ENCODE results near the gene CEP72.
"Not testable (repeated sequence)": the region's sequence is repeated elsewhere in the genome, so short reads cannot be mapped to it uniquely, and the experiment has no call there.

The CEP72 gene

GRCh38 chr5:572398-573019 is 39.6 kb upstream of the CEP72 start:
- H3K4me1 ChIP-seq (ENCODE audit: control insufficient read depth, insufficient read depth, low read length) = no peaks in the 10 kb centered on the region
- no peaks in the 10 kb centered on the region for H3K9me3 ChIP-seq (ENCODE audit: control insufficient read depth, low read length)
- H3K36me3 ChIP-seq (ENCODE audit: control insufficient read depth, insufficient read depth, low read length) = no peaks in the 10 kb centered on the region
- H3K9ac ChIP-seq (ENCODE audit: low read length) = no peak overlapping the region
- H3K27me3 ChIP-seq (ENCODE audit: control insufficient read depth, insufficient read depth, low read length) = peaks cover 49% of the 10 kb centered on the region
- H3K4me3 ChIP-seq (ENCODE audit: low read length) = no peak overlapping the region

DNA sequence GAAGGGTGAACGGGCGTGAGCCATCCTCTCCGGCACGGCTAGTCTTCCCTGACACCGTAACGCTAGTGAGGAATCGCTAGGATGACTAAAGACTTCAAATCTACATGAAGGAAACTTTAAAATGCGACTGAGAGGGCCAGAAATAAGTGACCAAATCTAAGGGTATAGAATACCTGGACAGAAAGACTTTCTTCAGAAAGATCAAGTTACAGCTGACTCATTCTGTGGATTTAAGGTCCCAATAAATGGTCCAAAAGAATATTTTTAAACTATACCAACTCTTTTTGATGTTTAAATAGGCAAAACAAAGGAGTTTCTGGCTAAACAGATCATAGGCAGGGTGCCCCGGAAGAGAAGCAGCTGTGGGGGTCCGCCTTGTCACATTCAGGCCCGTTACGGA is 38.9 kb upstream of the CEP72 start:
- Histone ChIP-seq H3K27me3 (ENCODE audit: control insufficient read depth, insufficient read depth, low read length) (peaks cover 42% of the 10 kb centered on the region), H3K9ac (ENCODE audit: low read length) (no peak overlapping the region), H3K4me1 (ENCODE audit: control insufficient read depth, insufficient read depth, low read length) (no peaks in the 10 kb centered on the region), H3K9me3 (ENCODE audit: control insufficient read depth, low read length) (no peaks in the 10 kb centered on the region), H3K4me3 (ENCODE audit: low read length) (no peak overlapping the region), H3K36me3 (ENCODE audit: control insufficient read depth, insufficient read depth, low read length) (no peaks in the 10 kb centered on the region)

DNA sequence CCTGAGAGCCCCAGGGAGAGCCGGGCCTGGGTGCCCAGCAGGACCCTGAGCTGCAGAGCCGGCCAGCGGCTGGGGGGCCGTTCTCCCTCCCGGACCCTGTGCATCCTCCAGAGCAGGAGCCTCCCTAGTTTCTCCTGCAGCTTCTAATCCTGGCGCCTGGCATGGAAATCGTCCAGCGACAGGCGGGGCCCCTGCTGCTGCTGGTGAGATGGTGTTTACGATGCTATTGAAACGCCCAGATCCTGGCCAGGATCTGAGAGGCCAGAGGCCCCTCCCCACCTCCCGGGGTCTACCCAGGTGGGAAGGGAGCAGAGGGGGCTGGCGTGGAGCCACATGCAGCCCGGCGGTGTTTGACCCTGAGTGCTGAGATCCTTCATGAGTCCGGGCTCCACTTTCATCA is 38.2 kb upstream of the CEP72 start:
- no peak overlapping the region for H3K4me3 ChIP-seq (ENCODE audit: low read length)
- peaks cover 34% of the 10 kb centered on the region for H3K27me3 ChIP-seq (ENCODE audit: control insufficient read depth, insufficient read depth, low read length)
- no peaks in the 10 kb centered on the region for H3K9me3 ChIP-seq (ENCODE audit: control insufficient read depth, low read length)
- H3K9ac ChIP-seq (ENCODE audit: low read length) = no peak overlapping the region
- no peaks in the 10 kb centered on the region for H3K36me3 ChIP-seq (ENCODE audit: control insufficient read depth, insufficient read depth, low read length)
- no peaks in the 10 kb centered on the region for H3K4me1 ChIP-seq (ENCODE audit: control insufficient read depth, insufficient read depth, low read length)

DNA sequence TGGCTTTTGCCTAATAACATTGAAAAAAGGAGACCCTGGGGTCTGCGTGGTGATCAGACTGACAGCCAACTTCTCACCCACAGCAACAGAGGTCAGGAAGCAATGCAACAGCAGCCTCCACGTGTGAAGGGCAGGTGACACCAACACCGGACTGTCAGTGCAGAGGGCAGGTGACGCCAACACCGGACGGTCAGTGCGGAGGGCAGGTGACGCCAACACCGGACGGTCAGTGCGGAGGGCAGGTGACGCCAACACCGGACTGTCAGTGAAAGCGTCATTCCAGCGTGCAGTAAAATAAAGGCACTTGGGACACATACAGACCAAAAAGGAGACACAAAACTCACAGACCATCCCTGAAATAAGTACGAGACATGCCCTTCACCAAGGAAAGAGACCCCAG is 37.2 kb upstream of the CEP72 start:
- Histone ChIP-seq H3K9me3 (ENCODE audit: control insufficient read depth, low read length) (no peaks in the 10 kb centered on the region), H3K9ac (ENCODE audit: low read length) (no peak overlapping the region), H3K36me3 (ENCODE audit: control insufficient read depth, insufficient read depth, low read length) (no peaks in the 10 kb centered on the region), H3K27me3 (ENCODE audit: control insufficient read depth, insufficient read depth, low read length) (peaks cover 32% of the 10 kb centered on the region), H3K4me1 (ENCODE audit: control insufficient read depth, insufficient read depth, low read length) (no peaks in the 10 kb centered on the region), H3K4me3 (ENCODE audit: low read length) (no peak overlapping the region)

DNA sequence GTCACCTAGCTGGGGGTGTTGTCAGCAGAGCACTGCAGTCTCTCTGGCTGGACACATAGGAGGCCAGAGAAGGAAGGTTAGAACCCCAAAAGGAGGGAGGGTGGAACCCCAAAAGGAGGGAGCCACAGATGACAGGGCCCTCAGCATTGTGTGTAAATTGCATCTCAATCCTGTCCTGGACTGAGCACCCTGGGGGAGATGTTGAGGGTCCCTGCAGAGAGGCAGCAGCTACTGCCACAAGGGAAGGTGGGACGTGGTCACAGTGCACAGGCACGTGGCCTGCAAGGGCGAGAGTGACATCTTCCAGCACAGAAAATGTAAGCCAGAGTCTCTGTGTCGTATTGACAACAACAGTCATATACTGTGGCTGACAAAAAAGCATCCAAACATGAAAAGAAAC is 36.5 kb upstream of the CEP72 start:
- Histone ChIP-seq H3K36me3 (ENCODE audit: control insufficient read depth, insufficient read depth, low read length) (no peaks in the 10 kb centered on the region), H3K4me1 (ENCODE audit: control insufficient read depth, insufficient read depth, low read length) (no peaks in the 10 kb centered on the region), H3K27me3 (ENCODE audit: control insufficient read depth, insufficient read depth, low read length) (peaks cover 25% of the 10 kb centered on the region), H3K4me3 (ENCODE audit: low read length) (no peak overlapping the region), H3K9me3 (ENCODE audit: control insufficient read depth, low read length) (no peaks in the 10 kb centered on the region), H3K9ac (ENCODE audit: low read length) (no peak overlapping the region)

- peaks cover 19% of the 10 kb centered on the region for H3K27me3 ChIP-seq (ENCODE audit: control insufficient read depth, insufficient read depth, low read length)
- H3K4me3 ChIP-seq (ENCODE audit: low read length); H3K4me1 ChIP-seq (ENCODE audit: control insufficient read depth, insufficient read depth, low read length): not testable (repeated sequence)
Measured at GRCh38 chr5:577214-577613, 34.9 kb upstream of the CEP72 start.

DNA sequence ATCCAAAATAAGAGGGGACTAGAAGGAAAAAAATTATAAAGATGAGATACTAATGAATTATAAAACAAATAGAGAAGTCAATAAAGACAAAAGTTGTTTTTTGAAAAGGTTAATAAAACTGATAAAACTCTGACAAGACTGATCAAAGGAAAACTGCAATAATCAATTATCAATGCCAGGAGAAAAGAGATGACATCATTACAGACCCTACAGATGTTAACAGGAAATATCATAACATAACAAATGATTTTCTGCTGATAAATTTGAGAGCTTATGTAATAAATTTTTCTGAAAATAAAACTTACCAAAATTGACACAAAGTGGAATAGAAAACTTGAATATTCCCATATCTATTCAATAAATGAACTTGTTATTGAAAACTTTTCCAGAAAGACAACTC is 34.3 kb upstream of the CEP72 start:
- Histone ChIP-seq H3K9me3 (ENCODE audit: control insufficient read depth, low read length) (no peaks in the 10 kb centered on the region), H3K4me3 (ENCODE audit: low read length) (no peak overlapping the region), H3K36me3 (ENCODE audit: control insufficient read depth, insufficient read depth, low read length) (no peaks in the 10 kb centered on the region), H3K4me1 (ENCODE audit: control insufficient read depth, insufficient read depth, low read length) (no peaks in the 10 kb centered on the region), H3K9ac (ENCODE audit: low read length) (no peak overlapping the region), H3K27me3 (ENCODE audit: control insufficient read depth, insufficient read depth, low read length) (peaks cover 19% of the 10 kb centered on the region)

More at GRCh38 chr5:577214-577613, 34.9 kb upstream of the CEP72 start:
- not testable (repeated sequence) for H3K9ac ChIP-seq (ENCODE audit: low read length); H3K36me3 ChIP-seq (ENCODE audit: control insufficient read depth, insufficient read depth, low read length); H3K9me3 ChIP-seq (ENCODE audit: control insufficient read depth, low read length)

- no peaks in the 10 kb centered on the region for H3K9me3 ChIP-seq (ENCODE audit: control insufficient read depth, low read length)
- no peak overlapping the region for H3K9ac ChIP-seq (ENCODE audit: low read length)
- H3K4me1 ChIP-seq (ENCODE audit: control insufficient read depth, insufficient read depth, low read length) = no peaks in the 10 kb centered on the region
- no peak overlapping the region for H3K4me3 ChIP-seq (ENCODE audit: low read length)
- H3K36me3 ChIP-seq (ENCODE audit: control insufficient read depth, insufficient read depth, low read length) = no peaks in the 10 kb centered on the region
- H3K27me3 ChIP-seq (ENCODE audit: control insufficient read depth, insufficient read depth, low read length) = peaks cover 16% of the 10 kb centered on the region
Measured at GRCh38 chr5:579211-579610, 32.9 kb upstream of the CEP72 start.

DNA sequence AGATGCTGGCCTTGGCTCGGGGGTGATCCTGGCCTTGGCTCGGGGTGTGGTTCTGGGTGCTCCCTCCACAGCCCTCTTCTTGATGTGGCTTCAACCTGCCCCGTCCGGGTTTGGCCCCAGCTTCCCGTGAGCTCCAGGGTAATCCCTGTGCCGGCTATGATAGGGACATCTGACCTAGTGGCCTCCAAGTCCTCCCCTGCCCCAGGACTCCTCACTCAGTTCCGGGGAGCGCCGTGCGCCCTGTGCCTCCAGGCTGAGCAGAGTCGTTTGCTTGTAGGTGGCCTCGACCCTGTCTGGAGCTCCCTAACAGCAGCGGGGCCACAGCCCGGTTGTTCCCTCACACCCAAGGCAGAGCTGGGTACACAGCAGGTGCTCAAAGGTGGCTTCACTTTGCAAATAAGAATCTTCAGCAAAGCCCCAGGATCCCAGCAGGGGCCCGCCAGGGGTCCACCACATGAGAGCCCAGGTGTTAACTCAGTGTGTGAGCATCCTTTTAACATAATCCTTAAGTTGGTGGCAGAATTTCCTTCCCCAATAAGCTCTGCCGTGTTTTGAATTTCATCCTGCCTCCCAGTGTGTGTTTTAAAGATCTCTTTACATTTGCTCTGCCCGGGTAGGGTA is 32.3 kb upstream of the CEP72 start:
- H3K27me3 ChIP-seq (ENCODE audit: control insufficient read depth, insufficient read depth, low read length) = peaks cover 16% of the 10 kb centered on the region
- H3K4me3 ChIP-seq (ENCODE audit: low read length) = no peak overlapping the region

DNA sequence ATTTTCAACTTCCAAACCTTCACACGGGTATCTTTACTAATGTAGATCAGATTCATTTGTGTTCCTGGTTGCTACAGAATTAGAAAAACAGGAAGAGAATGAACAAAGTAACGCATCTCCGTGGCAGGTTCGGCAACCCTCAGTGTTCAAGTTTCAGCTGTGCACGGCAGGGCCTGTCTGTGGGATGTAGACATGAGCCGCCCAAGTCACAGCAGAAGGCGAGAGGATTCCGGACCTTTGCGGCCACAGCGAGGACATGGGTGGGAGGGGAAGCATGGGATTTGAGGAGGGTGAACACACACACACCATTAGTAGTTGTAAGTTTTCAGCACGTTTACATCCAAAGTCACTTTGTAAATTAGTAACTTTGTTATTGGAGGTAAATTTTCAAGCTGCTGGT is 31.7 kb upstream of the CEP72 start:
- Histone ChIP-seq H3K36me3 (ENCODE audit: control insufficient read depth, insufficient read depth, low read length) (no peaks in the 10 kb centered on the region), H3K27me3 (ENCODE audit: control insufficient read depth, insufficient read depth, low read length) (peaks cover 16% of the 10 kb centered on the region), H3K4me1 (ENCODE audit: control insufficient read depth, insufficient read depth, low read length) (no peaks in the 10 kb centered on the region), H3K4me3 (ENCODE audit: low read length) (no peak overlapping the region), H3K9me3 (ENCODE audit: control insufficient read depth, low read length) (no peaks in the 10 kb centered on the region), H3K9ac (ENCODE audit: low read length) (no peak overlapping the region)

More for the DNA sequence above, 32.3 kb upstream of the CEP72 start:
- Histone ChIP-seq H3K9ac (ENCODE audit: low read length) (no peak overlapping the region), H3K36me3 (ENCODE audit: control insufficient read depth, insufficient read depth, low read length) (no peaks in the 10 kb centered on the region), H3K9me3 (ENCODE audit: control insufficient read depth, low read length) (no peaks in the 10 kb centered on the region), H3K4me1 (ENCODE audit: control insufficient read depth, insufficient read depth, low read length) (no peaks in the 10 kb centered on the region)

DNA sequence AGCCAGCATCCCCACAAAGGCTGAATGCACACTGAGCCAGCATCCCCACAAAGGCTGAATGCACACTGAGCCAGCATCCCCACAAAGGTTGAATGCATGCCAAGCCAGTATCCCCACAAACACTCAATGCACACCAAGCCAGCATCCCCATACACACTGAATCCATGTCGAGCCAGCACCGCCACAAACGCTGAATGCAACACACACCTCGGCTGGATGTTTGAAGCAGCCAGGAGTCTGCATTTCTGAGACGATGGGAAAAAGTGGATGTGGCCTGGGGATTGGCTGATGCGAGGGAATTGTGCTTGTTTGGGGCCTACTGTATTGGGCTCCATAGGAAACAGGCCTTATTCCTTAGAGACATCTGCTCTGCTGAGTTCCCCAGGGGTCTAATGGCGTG is 30.9 kb upstream of the CEP72 start:
- H3K36me3 ChIP-seq (ENCODE audit: control insufficient read depth, insufficient read depth, low read length) = no peaks in the 10 kb centered on the region
- peaks cover 16% of the 10 kb centered on the region for H3K27me3 ChIP-seq (ENCODE audit: control insufficient read depth, insufficient read depth, low read length)
- peaks cover 6% of the 10 kb centered on the region for H3K4me1 ChIP-seq (ENCODE audit: control insufficient read depth, insufficient read depth, low read length)
- no peak overlapping the region for H3K4me3 ChIP-seq (ENCODE audit: low read length)
- H3K9me3 ChIP-seq (ENCODE audit: control insufficient read depth, low read length) = no peaks in the 10 kb centered on the region
- no peak overlapping the region for H3K9ac ChIP-seq (ENCODE audit: low read length)

GRCh38 chr5:581941-582340 is 30.2 kb upstream of the CEP72 start:
- peaks cover 10% of the 10 kb centered on the region for H3K4me1 ChIP-seq (ENCODE audit: control insufficient read depth, insufficient read depth, low read length)
- H3K4me3 ChIP-seq (ENCODE audit: low read length) = no peak overlapping the region
- peaks cover 16% of the 10 kb centered on the region for H3K27me3 ChIP-seq (ENCODE audit: control insufficient read depth, insufficient read depth, low read length)
- H3K9me3 ChIP-seq (ENCODE audit: control insufficient read depth, low read length) = no peaks in the 10 kb centered on the region
- H3K36me3 ChIP-seq (ENCODE audit: control insufficient read depth, insufficient read depth, low read length) = no peaks in the 10 kb centered on the region
- H3K9ac ChIP-seq (ENCODE audit: low read length) = no peak overlapping the region

DNA sequence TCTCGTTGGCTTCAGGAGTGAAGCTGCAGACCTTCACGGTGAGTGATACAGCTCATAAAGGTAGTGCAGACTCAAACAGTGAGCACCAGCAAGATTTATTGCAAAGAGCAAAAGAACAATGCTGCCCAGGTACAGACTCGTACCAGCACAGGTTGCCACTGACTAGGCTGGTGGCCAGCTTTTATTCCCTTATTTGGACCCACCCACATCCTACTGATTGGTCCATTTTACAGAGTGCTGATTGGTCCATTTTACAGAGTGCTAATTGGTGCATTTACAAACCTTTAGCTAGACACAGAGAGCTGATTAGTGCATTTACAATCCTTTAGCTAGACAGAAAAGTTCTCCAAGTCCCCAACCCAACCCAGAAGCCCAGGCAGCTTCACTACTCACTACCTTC is 29.7 kb upstream of the CEP72 start:
- H3K4me3 ChIP-seq (ENCODE audit: low read length); H3K9me3 ChIP-seq (ENCODE audit: control insufficient read depth, low read length); H3K36me3 ChIP-seq (ENCODE audit: control insufficient read depth, insufficient read depth, low read length); H3K9ac ChIP-seq (ENCODE audit: low read length): not testable (repeated sequence)
- Histone ChIP-seq H3K4me1 (ENCODE audit: control insufficient read depth, insufficient read depth, low read length) (peaks cover 11% of the 10 kb centered on the region), H3K27me3 (ENCODE audit: control insufficient read depth, insufficient read depth, low read length) (peaks cover 16% of the 10 kb centered on the region)

Data from mucosa of stomach (tissue), 1 donor.